Neuronal stem cell (in vitro differentiated cells): Measurements from ENCODE around the gene BMPR2.
"Not testable (repeated sequence)": the region's sequence is repeated elsewhere in the genome, so short reads cannot be mapped to it uniquely, and the experiment has no call there.

ENCODE experiments used
- DNase-seq: peaks from one replicate; pipeline ENCODE4 v3.0.0-alpha.2; 2013; ENCODE audit warnings: low spot score
- H2AFZ ChIP-seq: one replicate; pipeline ENCODE4 v1.6.1; 2013; ENCODE audit warnings: mild to moderate bottlenecking, low read length, inconsistent platforms
- H2AK5ac ChIP-seq: 2 replicates; pipeline ENCODE4 v1.6.1; 2013; ENCODE audit warnings: low read depth, mild to moderate bottlenecking, inconsistent platforms, low read length, moderate library complexity, mixed read lengths
- H2BK120ac ChIP-seq: 2 replicates; pipeline ENCODE4 v1.6.1; 2013; ENCODE audit warnings: low read depth, mild to moderate bottlenecking, inconsistent platforms, low read length, moderate library complexity, mixed read lengths
- H2BK12ac ChIP-seq: one replicate; pipeline ENCODE4 v1.6.1; 2013; ENCODE audit warnings: low read length, inconsistent platforms
- H2BK15ac ChIP-seq: 2 replicates; pipeline ENCODE4 v1.6.1; 2013; ENCODE audit warnings: mild to moderate bottlenecking, low read length, inconsistent platforms, mixed read lengths
- H2BK5ac ChIP-seq: one replicate; pipeline ENCODE4 v1.6.1; 2013; ENCODE audit warnings: inconsistent platforms, mild to moderate bottlenecking, low read length, moderate library complexity
- H3K14ac ChIP-seq: one replicate; pipeline ENCODE4 v1.6.1; 2013; ENCODE audit warnings: low read length, inconsistent platforms
- H3K18ac ChIP-seq: 2 replicates; pipeline ENCODE4 v1.6.1; 2013; ENCODE audit warnings: low read length, inconsistent platforms
- H3K23ac ChIP-seq: 2 replicates; pipeline ENCODE4 v1.6.1; 2013; ENCODE audit warnings: low read depth, mild to moderate bottlenecking, mixed read lengths, low read length, inconsistent platforms; ENCODE audit not compliant: poor library complexity
- H3K27ac ChIP-seq: replicated peaks from 3 replicates; pipeline ENCODE4 v1.5.1; 2013; ENCODE audit warnings: low read length, inconsistent platforms
- H3K27me3 ChIP-seq, 3 experiments: 2 replicates each; pipeline ENCODE4 v1.6.1; 2013; ENCODE audit warnings: low read length in 3 of 3, mild to moderate bottlenecking in 2 of 3, inconsistent platforms in 1 of 3, low read depth in 1 of 3, mixed read lengths in 1 of 3, moderate library complexity in 1 of 3; ENCODE audit not compliant: control insufficient read depth in 3 of 3, insufficient read depth in 3 of 3
- H3K36me3 ChIP-seq, 2 donors: replicated peaks in 1 of 2; 2 replicates each; pipeline ENCODE4 v1.6.1; 2013; ENCODE audit warnings: low read length in 2 of 2; ENCODE audit not compliant: control insufficient read depth in 2 of 2, insufficient read depth in 2 of 2
- H3K4ac ChIP-seq: 2 replicates; pipeline ENCODE4 v1.6.1; 2013; ENCODE audit warnings: inconsistent platforms, mild to moderate bottlenecking, low read length, moderate library complexity
- H3K4me1 ChIP-seq, 2 donors: 1 replicate in 1 of 2; 2 replicates in 1 of 2; pipeline ENCODE4 v1.6.1; 2013; ENCODE audit warnings: low read length in 2 of 2, low read depth in 1 of 2; ENCODE audit not compliant: control insufficient read depth in 2 of 2, insufficient read depth in 1 of 2
- H3K4me2 ChIP-seq: one replicate; pipeline ENCODE4 v1.6.1; 2013; ENCODE audit warnings: mild to moderate bottlenecking, low read length, inconsistent platforms; ENCODE audit not compliant: insufficient read depth, poor library complexity, severe bottlenecking
- H3K4me3 ChIP-seq, 2 donors: 2 replicates each; pipeline ENCODE4 v1.5.1; 2013; ENCODE audit warnings: low read length in 2 of 2, mild to moderate bottlenecking in 2 of 2, inconsistent platforms in 1 of 2, moderate library complexity in 1 of 2
- H3K79me1 ChIP-seq: one replicate; pipeline ENCODE4 v1.6.1; 2013; ENCODE audit warnings: low read depth, mild to moderate bottlenecking, inconsistent platforms, low read length, moderate library complexity
- H3K9ac ChIP-seq: one replicate; pipeline ENCODE4 v1.6.1; 2013; ENCODE audit warnings: mild to moderate bottlenecking, low read depth, low read length, inconsistent platforms; ENCODE audit not compliant: poor library complexity
- H3K9me3 ChIP-seq, 2 donors: replicated peaks in 1 of 2; 2 replicates each; pipeline versions ENCODE3 to v1.6.1; 2013; ENCODE audit warnings: low read length in 2 of 2, mild to moderate bottlenecking in 2 of 2, inconsistent platforms in 1 of 2, low read depth in 1 of 2, mixed read lengths in 1 of 2, moderate library complexity in 1 of 2; ENCODE audit not compliant: control insufficient read depth in 2 of 2, insufficient read depth in 1 of 2
- H4K8ac ChIP-seq: one replicate; pipeline ENCODE4 v1.6.1; 2013; ENCODE audit warnings: low read depth, mild to moderate bottlenecking, inconsistent platforms, low read length, moderate library complexity
- H4K91ac ChIP-seq: one replicate; pipeline ENCODE4 v1.6.1; 2013; ENCODE audit warnings: low read length, low read depth, mild to moderate bottlenecking, inconsistent platforms; ENCODE audit not compliant: poor library complexity
- WGBS, 2 donors: extraction: QIAGEN DNeasy Blood & Tissue Kit; methylation state at CpG; one replicate each; pipeline ENCODE4 v1.1.7; 2013; ENCODE audit warnings: missing lambda C conversion rate in 2 of 2, mixed read lengths in 1 of 2; ENCODE audit not compliant: insufficient read length in 2 of 2, insufficient replicate concordance in 1 of 2; ENCODE audit errors: extremely low coverage in 2 of 2; 5-methylcytosine and 5-hydroxymethylcytosine counted together

Gene BMPR2

GRCh38 chr2:202491514-202491913, 115.4 kb downstream of the BMPR2 start:
- Histone ChIP-seq H2BK12ac (no peak overlapping the region), H3K4me3 (no peak overlapping the region), H3K79me1 (no peaks in the 10 kb centered on the region), H4K8ac (no peak overlapping the region), H3K18ac (no peak overlapping the region), H3K4me1 (peaks cover 2 to 10% of the 10 kb centered on the region in 2 donors), H3K4me2 (no peak overlapping the region), H3K36me3 (peaks cover 0 to 26% of the 10 kb centered on the region in 2 donors), H2AK5ac (no peak overlapping the region), H3K14ac (no peak overlapping the region), H3K9me3 (no peaks in the 10 kb centered on the region), H2BK5ac (no peak overlapping the region), H3K27ac (no peak overlapping the region), H3K23ac (no peak overlapping the region), H3K9ac (no peak overlapping the region), H2AFZ (no peak overlapping the region), H2BK15ac (no peak overlapping the region), H4K91ac (no peak overlapping the region), H3K27me3 (no peaks in the 10 kb centered on the region), H2BK120ac (no peak overlapping the region), H3K4ac (no peak overlapping the region)
- WGBS, 2 donors = no CpG with 5 or more reads among the region's 4 CpGs
- DNase-seq = no peak

- Histone ChIP-seq H3K4me3 (no peak overlapping the region), H3K4me1 (peaks cover 2 to 10% of the 10 kb centered on the region in 2 donors), H2BK12ac (no peak overlapping the region), H3K79me1 (no peaks in the 10 kb centered on the region), H3K36me3 (peaks cover 0 to 21% of the 10 kb centered on the region in 2 donors), H3K4me2 (no peak overlapping the region), H4K91ac (no peak overlapping the region), H2BK120ac (no peak overlapping the region), H3K4ac (no peak overlapping the region), H3K14ac (no peak overlapping the region), H3K9ac (no peak overlapping the region), H3K18ac (no peak overlapping the region), H3K23ac (no peak overlapping the region), H3K27ac (no peak overlapping the region), H3K27me3 (no peaks in the 10 kb centered on the region), H2AFZ (no peak overlapping the region), H4K8ac (no peak overlapping the region), H2AK5ac (no peak overlapping the region), H2BK5ac (no peak overlapping the region), H3K9me3 (no peaks in the 10 kb centered on the region), H2BK15ac (no peak overlapping the region)
- WGBS, 2 donors = no CpG with 5 or more reads among the region's 13 CpGs
- DNase-seq = no peak
Observed at GRCh38 chr2:202494300-202495229, 118.4 kb downstream of the BMPR2 start.

GRCh38 chr2:202495230-202495604, 119.1 kb downstream of the BMPR2 start:
- Histone ChIP-seq H3K4me3 (peak overlapping the region in 1 of 2 donors; percentile 25), H3K9me3 (no peaks in the 10 kb centered on the region), H3K4me2 (no peak overlapping the region), H3K79me1 (no peaks in the 10 kb centered on the region), H3K4me1 (peaks cover 2 to 10% of the 10 kb centered on the region in 2 donors), H3K4ac (no peak overlapping the region), H2BK5ac (no peak overlapping the region), H3K14ac (no peak overlapping the region), H3K36me3 (peaks cover 0 to 14% of the 10 kb centered on the region in 2 donors), H3K18ac (peak overlapping the region; percentile 58), H2AFZ (no peak overlapping the region), H3K27ac (no peak overlapping the region), H3K27me3 (no peaks in the 10 kb centered on the region), H3K23ac (no peak overlapping the region), H4K8ac (no peak overlapping the region), H3K9ac (peak overlapping the region; percentile 60), H2AK5ac (peak overlapping the region; percentile 5), H2BK12ac (no peak overlapping the region), H4K91ac (no peak overlapping the region), H2BK15ac (no peak overlapping the region), H2BK120ac (no peak overlapping the region)
- no CpG with 5 or more reads among the region's 23 CpGs for WGBS, 2 donors
- no peak for DNase-seq

- WGBS, 2 donors = no CpG with 5 or more reads among the region's 38 CpGs
- H3K36me3 ChIP-seq, DNase-seq, H3K27ac ChIP-seq, H4K91ac ChIP-seq, H4K8ac ChIP-seq, H3K4me1 ChIP-seq, H2BK12ac ChIP-seq, H2AK5ac ChIP-seq, H3K4ac ChIP-seq, H2BK120ac ChIP-seq, H3K79me1 ChIP-seq, H3K9me3 ChIP-seq, H2BK5ac ChIP-seq, H2AFZ ChIP-seq, H3K27me3 ChIP-seq, H3K23ac ChIP-seq, H3K14ac ChIP-seq, H3K9ac ChIP-seq, H2BK15ac ChIP-seq, H3K18ac ChIP-seq: not testable (repeated sequence)
- peak overlapping the region in 1 of 2 donors; percentile 75 for H3K4me3 ChIP-seq
- peak overlapping the region; percentile 69 for H3K4me2 ChIP-seq
Observed at GRCh38 chr2:202496835-202497472, 120.8 kb downstream of the BMPR2 start.
